ENCODE measurements around the gene COL6A2. TPM values are rescaled to one million over a fixed set of nuclear protein-coding genes. Genes with fewer than 3 reads are reported as not detected.

The COL6A2 gene
- total and polyA plus RNA-seq, 4 donors: 335 to 3,611 (median 1,409) TPM

DNA sequence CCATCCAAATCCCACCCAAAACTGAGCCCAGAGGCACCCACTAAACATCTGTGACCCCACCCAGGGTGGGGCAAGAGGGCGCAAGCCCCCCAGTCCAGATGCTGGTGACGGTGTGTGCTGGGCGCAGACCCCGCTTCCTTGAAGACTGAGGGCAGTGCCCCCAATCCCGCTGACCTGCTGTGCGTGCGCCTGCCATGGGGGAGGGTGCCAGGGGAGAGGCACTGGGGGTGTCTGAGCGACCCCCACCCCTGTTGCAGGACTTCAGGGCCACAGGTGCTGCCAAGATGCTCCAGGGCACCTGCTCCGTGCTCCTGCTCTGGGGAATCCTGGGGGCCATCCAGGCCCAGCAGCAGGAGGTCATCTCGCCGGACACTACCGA, 13.3 kb downstream of the COL6A2 start:
- ATAC-seq (ENCODE audit: low FRiP score) (no peak), DNase-seq (peak; percentile 40 to 43)
- H3K27me3 ChIP-seq (ENCODE audit: control insufficient read depth in 1 of 2, insufficient read depth in 2 of 2, low read length in 1 of 2): no peaks in the 10 kb centered on the region
- no peak overlapping the region for H3K4me3 ChIP-seq (ENCODE audit: low read length in 2 of 2)
- H3K4me1 ChIP-seq (ENCODE audit: control insufficient read depth in 1 of 2, insufficient read depth in 2 of 2, low read length in 2 of 2): peaks cover 0 to 6% of the 10 kb centered on the region in 2 donors
- H3K36me3 ChIP-seq (ENCODE audit: control insufficient read depth in 1 of 2, insufficient read depth in 2 of 2, low read length in 1 of 2): peaks cover 0 to 22% of the 10 kb centered on the region in 2 donors
- H3K9me3 ChIP-seq (ENCODE audit: control insufficient read depth, low read length): no peaks in the 10 kb centered on the region
- intact Hi-C loops (cut with DNase I): loop anchor here in 1 of 2 donors (2.0 kb wide), 1 partner anchor 138 kb away; no protein-coding TSS in a partner anchor
- 83 to 89% methylated on average over 12 of the region's 12 CpGs for WGBS, 2 donors
- peak overlapping the region in 1 of 2 donors; percentile 35 for H3K27ac ChIP-seq (ENCODE audit: low read depth in 1 of 2, low read length in 2 of 2)

DNA sequence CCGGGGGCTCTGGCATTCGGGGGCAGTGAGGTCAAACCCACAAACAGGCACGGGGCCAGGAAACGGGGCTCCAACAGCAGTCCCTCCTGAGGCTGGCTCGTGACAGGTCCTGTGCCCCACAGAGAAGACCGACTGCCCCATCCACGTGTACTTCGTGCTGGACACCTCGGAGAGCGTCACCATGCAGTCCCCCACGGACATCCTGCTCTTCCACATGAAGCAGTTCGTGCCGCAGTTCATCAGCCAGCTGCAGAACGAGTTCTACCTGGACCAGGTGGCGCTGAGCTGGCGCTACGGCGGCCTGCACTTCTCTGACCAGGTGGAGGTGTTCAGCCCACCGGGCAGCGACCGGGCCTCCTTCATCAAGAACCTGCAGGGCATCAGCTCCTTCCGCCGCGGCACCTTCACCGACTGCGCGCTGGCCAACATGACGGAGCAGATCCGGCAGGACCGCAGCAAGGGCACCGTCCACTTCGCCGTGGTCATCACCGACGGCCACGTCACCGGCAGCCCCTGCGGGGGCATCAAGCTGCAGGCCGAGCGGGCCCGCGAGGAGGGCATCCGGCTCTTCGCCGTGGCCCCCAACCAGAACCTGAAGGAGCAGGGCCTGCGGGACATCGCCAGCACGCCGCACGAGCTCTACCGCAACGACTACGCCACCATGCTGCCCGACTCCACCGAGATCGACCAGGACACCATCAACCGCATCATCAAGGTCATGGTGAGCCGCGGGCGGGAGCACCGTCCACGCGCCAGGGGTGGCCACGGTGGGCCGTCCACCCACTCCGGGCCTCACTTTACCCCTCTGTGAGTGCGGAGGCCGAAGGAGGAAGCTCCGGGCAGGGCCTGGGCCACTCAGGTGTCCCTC, 14.2 kb downstream of the COL6A2 start:
- intact Hi-C loops (cut with DNase I): loop anchor here in 1 of 2 donors (2.0 kb wide), 1 partner anchor 139 kb away; no protein-coding TSS in a partner anchor
- Histone ChIP-seq H3K36me3 (ENCODE audit: control insufficient read depth in 1 of 2, insufficient read depth in 2 of 2, low read length in 1 of 2) (peaks cover 4 to 30% of the 10 kb centered on the region in 2 donors), H3K27ac (ENCODE audit: low read depth in 1 of 2, low read length in 2 of 2) (no peak overlapping the region)

DNA sequence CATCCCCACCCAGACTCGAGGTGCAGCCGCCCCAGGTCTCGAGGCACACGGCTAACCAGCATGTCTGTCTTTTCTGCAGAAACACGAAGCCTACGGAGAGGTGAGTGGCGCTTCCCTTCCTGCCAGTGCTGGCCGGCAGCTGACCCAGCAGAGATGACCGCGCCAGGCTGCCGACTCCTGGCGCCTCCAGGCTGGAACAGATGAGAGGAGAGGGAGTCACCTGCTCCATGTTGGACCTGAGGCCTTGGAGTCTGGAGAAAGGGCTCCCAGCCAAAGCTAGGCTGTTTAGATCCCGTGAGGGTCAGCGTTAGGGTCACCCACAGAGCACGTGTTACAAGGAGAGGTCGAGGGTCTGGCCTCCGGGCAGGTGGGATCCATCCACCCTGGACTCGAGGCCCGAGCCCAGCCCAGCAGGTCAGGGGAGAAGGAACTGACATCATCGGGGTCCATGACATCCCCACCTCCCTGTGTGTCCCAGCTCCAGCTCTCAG, 14.9 kb downstream of the COL6A2 start:
- no peaks in the 10 kb centered on the region for H3K9me3 ChIP-seq (ENCODE audit: control insufficient read depth, low read length)
- no peak overlapping the region for H3K27ac ChIP-seq (ENCODE audit: low read depth in 1 of 2, low read length in 2 of 2)
- DNase-seq (peak; percentile 28 to 63), ATAC-seq (ENCODE audit: low FRiP score) (no peak)
- no peak overlapping the region for H3K4me3 ChIP-seq (ENCODE audit: low read length in 2 of 2)
- H3K4me1 ChIP-seq (ENCODE audit: control insufficient read depth in 1 of 2, insufficient read depth in 2 of 2, low read length in 2 of 2): peaks cover 0 to 6% of the 10 kb centered on the region in 2 donors
- WGBS, 2 donors: 92 to 93% methylated on average over 20 of the region's 20 CpGs
- intact Hi-C loops (cut with DNase I): no loop called here
- H3K27me3 ChIP-seq (ENCODE audit: control insufficient read depth in 1 of 2, insufficient read depth in 2 of 2, low read length in 1 of 2): no peaks in the 10 kb centered on the region
- peaks cover 4 to 32% of the 10 kb centered on the region in 2 donors for H3K36me3 ChIP-seq (ENCODE audit: control insufficient read depth in 1 of 2, insufficient read depth in 2 of 2, low read length in 1 of 2)

More for the DNA sequence above, 14.2 kb downstream of the COL6A2 start:
- ATAC-seq (ENCODE audit: low FRiP score) (no peak), DNase-seq (peak; percentile 44 to 73)
- peaks cover 0 to 6% of the 10 kb centered on the region in 2 donors for H3K4me1 ChIP-seq (ENCODE audit: control insufficient read depth in 1 of 2, insufficient read depth in 2 of 2, low read length in 2 of 2)
- no peak overlapping the region for H3K4me3 ChIP-seq (ENCODE audit: low read length in 2 of 2)
- no peaks in the 10 kb centered on the region for H3K27me3 ChIP-seq (ENCODE audit: control insufficient read depth in 1 of 2, insufficient read depth in 2 of 2, low read length in 1 of 2)
- H3K9me3 ChIP-seq (ENCODE audit: control insufficient read depth, low read length): no peaks in the 10 kb centered on the region
- 92% methylated on average over 65 to 69 of the region's 69 CpGs for WGBS, 2 donors

DNA sequence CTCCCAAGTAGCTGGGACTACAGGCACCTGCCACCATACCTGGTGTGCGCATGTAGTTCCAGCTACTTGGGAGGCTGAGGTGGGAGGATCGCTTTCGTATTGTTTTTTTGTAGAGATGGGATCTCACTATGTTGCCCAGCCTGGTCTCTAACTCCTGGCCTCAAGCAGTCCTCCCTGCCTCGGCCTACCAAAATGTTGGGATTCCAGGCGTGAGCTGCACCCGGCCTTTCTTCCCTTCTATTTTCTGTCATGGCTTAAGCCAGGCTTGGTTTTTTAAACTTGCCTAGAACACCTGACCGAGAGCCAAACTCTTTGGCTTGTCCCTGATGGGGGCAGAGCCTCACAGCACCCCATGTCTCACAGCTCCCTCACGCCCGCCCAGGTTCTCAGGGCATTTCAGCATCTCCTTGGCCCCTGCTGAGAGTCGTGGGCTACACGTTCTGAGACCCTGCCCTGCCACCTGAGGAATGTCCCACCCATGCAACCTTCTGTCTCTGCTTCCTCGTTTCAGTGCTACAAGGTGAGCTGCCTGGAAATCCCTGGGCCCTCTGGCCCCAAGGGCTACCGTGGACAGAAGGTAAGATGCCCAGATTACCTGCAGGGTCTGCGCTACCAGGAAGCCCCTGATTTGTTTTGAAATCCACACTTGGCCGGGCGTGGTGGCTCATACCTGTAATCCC, 15.7 kb downstream of the COL6A2 start:
- DNase-seq (peak; percentile 31 to 61), ATAC-seq (ENCODE audit: low FRiP score) (no peak)
- intact Hi-C loops (cut with DNase I): no loop called here
- Histone ChIP-seq H3K36me3 (ENCODE audit: control insufficient read depth in 1 of 2, insufficient read depth in 2 of 2, low read length in 1 of 2) (peaks cover 8 to 38% of the 10 kb centered on the region in 2 donors), H3K27me3 (ENCODE audit: control insufficient read depth in 1 of 2, insufficient read depth in 2 of 2, low read length in 1 of 2) (no peaks in the 10 kb centered on the region), H3K9me3 (ENCODE audit: control insufficient read depth, low read length) (no peaks in the 10 kb centered on the region), H3K4me3 (ENCODE audit: low read length in 2 of 2) (no peak overlapping the region), H3K27ac (ENCODE audit: low read depth in 1 of 2, low read length in 2 of 2) (no peak overlapping the region), H3K4me1 (ENCODE audit: control insufficient read depth in 1 of 2, insufficient read depth in 2 of 2, low read length in 2 of 2) (peaks cover 0 to 6% of the 10 kb centered on the region in 2 donors)
- WGBS, 2 donors: 94 to 95% methylated on average over 16 of the region's 16 CpGs

DNA sequence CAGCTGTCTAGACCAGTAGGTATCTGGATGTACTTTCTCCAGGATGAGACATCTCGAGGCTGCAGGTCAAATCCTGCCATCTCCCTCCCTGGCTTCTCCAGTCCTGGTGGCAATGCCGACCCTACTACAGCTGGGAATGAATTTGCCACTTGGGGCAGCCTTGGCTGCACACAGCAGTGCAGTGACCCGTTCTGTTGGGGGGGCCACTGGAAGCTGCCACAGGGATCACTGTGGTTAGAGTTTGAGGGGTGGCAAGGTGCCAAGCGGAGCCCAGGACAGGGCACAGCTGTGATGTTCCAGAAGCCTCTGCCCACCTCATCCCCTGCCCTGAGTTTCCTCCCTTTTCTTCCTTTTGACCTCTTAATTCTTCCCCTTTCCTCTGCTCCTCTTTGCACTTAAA, 17.1 kb downstream of the COL6A2 start:
- intact Hi-C loops (cut with DNase I): no loop called here
- H3K4me3 ChIP-seq (ENCODE audit: low read length in 2 of 2): no peak overlapping the region
- DNase-seq (peak; percentile 33 to 77), ATAC-seq (ENCODE audit: low FRiP score) (no peak)
- 95 to 96% methylated on average over 4 of the region's 4 CpGs for WGBS, 2 donors
- no peaks in the 10 kb centered on the region for H3K9me3 ChIP-seq (ENCODE audit: control insufficient read depth, low read length)
- no peaks in the 10 kb centered on the region for H3K4me1 ChIP-seq (ENCODE audit: control insufficient read depth in 1 of 2, insufficient read depth in 2 of 2, low read length in 2 of 2)
- peaks cover 11 to 47% of the 10 kb centered on the region in 2 donors for H3K36me3 ChIP-seq (ENCODE audit: control insufficient read depth in 1 of 2, insufficient read depth in 2 of 2, low read length in 1 of 2)
- no peaks in the 10 kb centered on the region for H3K27me3 ChIP-seq (ENCODE audit: control insufficient read depth in 1 of 2, insufficient read depth in 2 of 2, low read length in 1 of 2)
- H3K27ac ChIP-seq (ENCODE audit: low read depth in 1 of 2, low read length in 2 of 2): no peak overlapping the region

DNA sequence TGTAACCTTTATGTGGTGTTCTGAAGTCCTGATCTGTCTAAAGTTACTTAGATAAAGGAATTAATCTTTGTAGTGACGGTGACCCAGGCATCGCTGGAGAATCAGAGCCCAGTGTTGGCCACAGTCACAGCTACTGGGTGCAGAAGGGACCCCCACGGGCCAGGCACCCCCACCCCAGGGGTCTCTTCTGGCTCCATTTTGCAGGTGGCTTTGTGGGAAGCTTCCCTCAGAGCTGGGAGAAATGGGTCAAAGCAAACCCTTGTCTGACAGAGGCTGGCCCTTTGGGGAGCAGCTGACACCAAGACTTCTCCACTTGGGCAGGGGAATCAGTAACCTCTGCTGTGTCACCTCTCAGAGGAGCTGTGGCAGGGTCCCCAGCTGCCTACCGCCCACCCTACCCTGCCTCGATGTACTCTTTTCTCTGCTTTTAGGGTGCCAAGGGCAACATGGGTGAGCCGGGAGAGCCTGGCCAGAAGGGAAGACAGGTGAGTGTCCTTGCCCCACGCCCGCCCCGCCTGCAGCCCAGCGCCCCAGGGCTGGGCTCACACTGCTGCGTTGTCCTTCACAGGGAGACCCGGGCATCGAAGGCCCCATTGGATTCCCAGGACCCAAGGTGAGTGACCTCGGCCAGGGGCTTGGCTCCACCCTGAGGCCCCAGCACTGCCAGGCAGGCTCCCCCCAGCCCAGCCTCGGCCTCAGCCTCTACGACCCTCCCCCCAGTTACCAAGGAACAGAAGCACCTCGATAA, 17.7 kb downstream of the COL6A2 start:
- DNase-seq: peak; percentile 44 to 55
- H3K36me3 ChIP-seq (ENCODE audit: control insufficient read depth in 1 of 2, insufficient read depth in 2 of 2, low read length in 1 of 2): peaks cover 15 to 48% of the 10 kb centered on the region in 2 donors
- no peaks in the 10 kb centered on the region for H3K9me3 ChIP-seq (ENCODE audit: control insufficient read depth, low read length)
- H3K27me3 ChIP-seq (ENCODE audit: control insufficient read depth in 1 of 2, insufficient read depth in 2 of 2, low read length in 1 of 2): no peaks in the 10 kb centered on the region
- intact Hi-C loops (cut with DNase I): no loop called here
- ATAC-seq (ENCODE audit: low FRiP score): no peak
- no peak overlapping the region for H3K4me3 ChIP-seq (ENCODE audit: low read length in 2 of 2)
- 91 to 92% methylated on average over 17 of the region's 17 CpGs for WGBS, 2 donors
- H3K4me1 ChIP-seq (ENCODE audit: control insufficient read depth in 1 of 2, insufficient read depth in 2 of 2, low read length in 2 of 2): no peaks in the 10 kb centered on the region
- H3K27ac ChIP-seq (ENCODE audit: low read depth in 1 of 2, low read length in 2 of 2): no peak overlapping the region

DNA sequence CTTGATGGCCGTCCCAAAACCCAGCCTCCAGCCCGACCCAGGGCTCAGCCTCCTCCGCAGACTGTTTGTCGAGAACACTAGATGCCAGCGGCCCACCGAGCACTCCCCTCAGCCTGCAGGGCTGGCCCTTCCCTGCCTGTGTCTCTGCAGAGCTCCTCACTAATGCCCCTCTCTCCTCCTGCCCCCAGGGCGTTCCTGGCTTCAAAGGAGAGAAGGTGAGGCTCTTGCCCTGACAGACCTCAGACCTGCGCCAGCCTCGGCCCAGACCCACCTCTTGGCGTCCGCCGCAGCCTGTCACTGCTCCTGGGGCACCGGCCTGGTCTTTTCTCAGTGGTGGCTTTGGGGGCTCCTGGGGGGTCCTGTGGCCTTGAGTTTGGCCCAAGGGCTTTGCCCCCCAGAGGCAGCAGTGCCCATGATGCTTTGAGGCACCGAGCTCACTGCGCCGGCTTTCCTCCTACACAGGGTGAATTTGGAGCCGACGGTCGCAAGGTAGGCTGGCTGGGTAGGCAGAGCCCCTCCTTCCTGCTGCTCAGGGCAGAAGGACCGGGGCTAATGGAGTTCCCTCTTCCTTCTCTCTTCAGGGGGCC, 18.4 kb downstream of the COL6A2 start:
- Histone ChIP-seq H3K4me3 (ENCODE audit: low read length in 2 of 2) (no peak overlapping the region), H3K9me3 (ENCODE audit: control insufficient read depth, low read length) (no peaks in the 10 kb centered on the region), H3K27ac (ENCODE audit: low read depth in 1 of 2, low read length in 2 of 2) (no peak overlapping the region), H3K36me3 (ENCODE audit: control insufficient read depth in 1 of 2, insufficient read depth in 2 of 2, low read length in 1 of 2) (peaks cover 15 to 52% of the 10 kb centered on the region in 2 donors), H3K4me1 (ENCODE audit: control insufficient read depth in 1 of 2, insufficient read depth in 2 of 2, low read length in 2 of 2) (no peaks in the 10 kb centered on the region), H3K27me3 (ENCODE audit: control insufficient read depth in 1 of 2, insufficient read depth in 2 of 2, low read length in 1 of 2) (no peaks in the 10 kb centered on the region)
- ATAC-seq (ENCODE audit: low FRiP score): no peak
- DNase-seq: peak; percentile 27 to 68
- intact Hi-C loops (cut with DNase I): no loop called here
- 87 to 89% methylated on average over 17 to 20 of the region's 20 CpGs for WGBS, 2 donors
